H9 (cell line): ENCODE data around the gene SLC34A1. TPM values are rescaled to one million over a fixed set of nuclear protein-coding genes. Genes with fewer than 3 reads are reported as not detected.

ENCODE experiments used
- DNase-seq: peaks from one replicate; pipeline ENCODE4 v3.0.0-alpha.2; 2017
- H2AFZ ChIP-seq: one replicate; pipeline ENCODE4 v1.6.1; 2013; ENCODE audit warnings: mild to moderate bottlenecking, low read length, control low read depth, moderate library complexity
- H2AK5ac ChIP-seq: 2 replicates; pipeline ENCODE4 v1.6.1; 2013; ENCODE audit warnings: low read length, control low read depth, mixed read lengths; ENCODE audit not compliant: insufficient read length
- H2BK120ac ChIP-seq: one replicate; pipeline ENCODE4 v1.6.1; 2013; ENCODE audit warnings: low read depth, mild to moderate bottlenecking, low read length, control low read depth, inconsistent platforms; ENCODE audit not compliant: poor library complexity, severe bottlenecking
- H2BK12ac ChIP-seq: 2 replicates; pipeline ENCODE4 v1.6.1; 2013; ENCODE audit warnings: low read length, control low read depth, mixed read lengths, low read depth; ENCODE audit not compliant: insufficient read length
- H2BK15ac ChIP-seq: 2 replicates; pipeline ENCODE4 v1.6.1; 2013; ENCODE audit warnings: low read depth, low read length, control low read depth
- H2BK20ac ChIP-seq: one replicate; pipeline ENCODE4 v1.6.1; 2013; ENCODE audit warnings: low read depth, mild to moderate bottlenecking, low read length, control low read depth, inconsistent platforms; ENCODE audit not compliant: poor library complexity, severe bottlenecking
- H2BK5ac ChIP-seq: 2 replicates; pipeline ENCODE4 v1.6.1; 2013; ENCODE audit warnings: low read length, control low read depth, mixed read lengths; ENCODE audit not compliant: insufficient read length
- H3K14ac ChIP-seq: 2 replicates; pipeline ENCODE4 v1.6.1; 2013; ENCODE audit warnings: low read length, control low read depth; ENCODE audit not compliant: insufficient read depth
- H3K18ac ChIP-seq: 2 replicates; pipeline ENCODE4 v1.6.1; 2013; ENCODE audit warnings: low read depth, mild to moderate bottlenecking, mixed read lengths, low read length, control low read depth; ENCODE audit not compliant: insufficient read length
- H3K23ac ChIP-seq: 2 replicates; pipeline ENCODE4 v1.6.1; 2013; ENCODE audit warnings: low read length, control low read depth, mixed read lengths, low read depth; ENCODE audit not compliant: insufficient read length
- H3K23me2 ChIP-seq: 2 replicates; pipeline ENCODE4 v1.6.1; 2013; ENCODE audit warnings: low read depth, mild to moderate bottlenecking, mixed read lengths, low read length, control low read depth; ENCODE audit not compliant: insufficient read length, poor library complexity, severe bottlenecking
- H3K27ac ChIP-seq: 2 replicates; pipeline ENCODE4 v1.5.1; 2013; ENCODE audit warnings: low read length, control low read depth, mixed read lengths, low read depth; ENCODE audit not compliant: insufficient read length
- H3K27me3 ChIP-seq: 2 replicates; pipeline ENCODE4 v1.6.1; 2013; ENCODE audit warnings: low read length, control low read depth, inconsistent platforms; ENCODE audit not compliant: insufficient read depth
- H3K4ac ChIP-seq: 2 replicates; pipeline ENCODE4 v1.6.1; 2013; ENCODE audit warnings: low read depth, mild to moderate bottlenecking, control low read depth, inconsistent platforms, low read length, moderate library complexity
- H3K4me1 ChIP-seq: 2 replicates; pipeline ENCODE4 v1.6.1; 2013; ENCODE audit warnings: low read length, control low read depth, inconsistent platforms; ENCODE audit not compliant: insufficient read depth
- H3K4me2 ChIP-seq: 2 replicates; pipeline ENCODE4 v1.6.1; 2013; ENCODE audit warnings: low read length, control low read depth, mixed read lengths; ENCODE audit not compliant: insufficient read length, insufficient read depth
- H3K56ac ChIP-seq: 2 replicates; pipeline ENCODE4 v1.6.1; 2013; ENCODE audit warnings: low read depth, mild to moderate bottlenecking, mixed read lengths, low read length, control low read depth; ENCODE audit not compliant: insufficient read length
- H3K79me1 ChIP-seq: 2 replicates; pipeline ENCODE4 v1.6.1; 2013; ENCODE audit warnings: low read depth, mild to moderate bottlenecking, moderate library complexity, low read length, control low read depth, inconsistent platforms; ENCODE audit not compliant: insufficient read depth, poor library complexity, severe bottlenecking
- H3K79me2 ChIP-seq: 2 replicates; pipeline ENCODE4 v1.6.1; 2013; ENCODE audit warnings: low read length, control low read depth, inconsistent platforms; ENCODE audit not compliant: insufficient read depth
- H3K9ac ChIP-seq: 2 replicates; pipeline ENCODE4 v1.6.1; 2013; ENCODE audit warnings: low read length, control low read depth, mixed read lengths; ENCODE audit not compliant: insufficient read length; ENCODE audit errors: extremely low read depth
- H3K9me3 ChIP-seq: one replicate; pipeline ENCODE4 v1.6.1; 2013; ENCODE audit warnings: low read depth, low read length, inconsistent platforms; ENCODE audit not compliant: control insufficient read depth
- H3T11ph ChIP-seq: one replicate; pipeline ENCODE4 v1.6.1; 2013; ENCODE audit warnings: mild to moderate bottlenecking, low read length, control low read depth, inconsistent platforms
- H4K20me1 ChIP-seq: one replicate; pipeline ENCODE4 v1.6.1; 2013; ENCODE audit not compliant: control insufficient read depth, insufficient read length, insufficient read depth
- H4K5ac ChIP-seq: 2 replicates; pipeline ENCODE4 v1.6.1; 2013; ENCODE audit warnings: low read depth, mild to moderate bottlenecking, mixed read lengths, low read length, control low read depth; ENCODE audit not compliant: insufficient read length
- H4K8ac ChIP-seq: replicated peaks from 2 replicates; pipeline ENCODE4 v1.6.1; 2013; ENCODE audit warnings: low read length, control low read depth, mixed read lengths, low read depth; ENCODE audit not compliant: insufficient read length
- H4K91ac ChIP-seq: 2 replicates; pipeline ENCODE4 v1.6.1; 2013; ENCODE audit warnings: low read depth, mild to moderate bottlenecking, moderate library complexity, mixed read lengths, low read length, control low read depth; ENCODE audit not compliant: insufficient read length
- H3K27ac Mint-ChIP-seq, 3 experiments: 2 replicates in 2 of 3; 3 replicates in 1 of 3; pipeline ENCODE4 v1.8.0; 2020 to 2021; ENCODE audit warnings: mixed read lengths in 3 of 3, mild to moderate bottlenecking in 1 of 3, moderate library complexity in 1 of 3
- H3K27me3 Mint-ChIP-seq: 2 replicates; pipeline ENCODE4 v1.8.0; 2021; ENCODE audit warnings: low read depth, mild to moderate bottlenecking, moderate library complexity, mixed read lengths
- H3K36me3 Mint-ChIP-seq, 3 experiments: 2 replicates in 2 of 3; 3 replicates in 1 of 3; pipeline ENCODE4 v1.8.0; 2020 to 2021; ENCODE audit warnings: low read depth in 3 of 3, mixed read lengths in 3 of 3; ENCODE audit not compliant: insufficient read depth in 1 of 3
- H3K4me1 Mint-ChIP-seq, 2 experiments: 2 replicates each; pipeline ENCODE4 v1.8.0; 2020; ENCODE audit warnings: mixed read lengths in 2 of 2
- H3K4me3 Mint-ChIP-seq, 2 experiments: 2 replicates in 1 of 2; 3 replicates in 1 of 2; pipeline ENCODE4 v1.8.0; 2020 to 2021; ENCODE audit warnings: mild to moderate bottlenecking in 2 of 2, mixed read lengths in 2 of 2, moderate library complexity in 1 of 2
- H3K9me3 Mint-ChIP-seq, 2 experiments: 2 replicates in 1 of 2; 3 replicates in 1 of 2; pipeline ENCODE4 v1.8.0; 2020; ENCODE audit warnings: mild to moderate bottlenecking in 2 of 2, mixed read lengths in 2 of 2, moderate library complexity in 1 of 2
- CTCF ChIP-seq: fragments of 200-600 bp; sonication (generic); conservative IDR thresholded peaks from 3 replicates; pipeline ENCODE4 v1.8.0; 2021; ENCODE audit warnings: antibody characterized with exemption, mild to moderate bottlenecking
- WGBS: extraction: QIAGEN DNeasy Blood & Tissue Kit; methylation state at CpG from one replicate; pipeline ENCODE4 v1.1.7; 2013; ENCODE audit warnings: missing lambda C conversion rate, low lambda C conversion rate, mixed read lengths; ENCODE audit not compliant: insufficient read length; ENCODE audit errors: extremely low coverage; 5-methylcytosine and 5-hydroxymethylcytosine counted together
- total RNA-seq: library from RNA; stranded (reverse); gene quantifications from 2 replicates; pipeline ENCODE4 v1.2.1, GENCODE V29; 2021

SLC34A1 gene
- total RNA-seq, 1 experiment from 2014 or later: not detected

- H3K79me1 ChIP-seq: no peaks in the 10 kb centered on the region
- peaks cover 0 to 3% of the 10 kb centered on the region in 2 experiments; a peak in 1 of 5 replicates for H3K9me3 Mint-ChIP-seq
- H4K8ac ChIP-seq: no peak overlapping the region
- H3K9ac ChIP-seq: no peak overlapping the region
- no peaks in the 10 kb centered on the region; the same call in 1 of the 2 replicates for H3K4me1 ChIP-seq
- H3K27me3 ChIP-seq: no peaks in the 10 kb centered on the region; the same call in 1 of the 2 replicates
- H2BK20ac ChIP-seq: no peak overlapping the region
- H3K23ac ChIP-seq: no peak overlapping the region
- H3K36me3 Mint-ChIP-seq: peaks cover 24 to 56% (median 50%) of the 10 kb centered on the region in 3 experiments
- no peak overlapping the region for H2BK15ac ChIP-seq
- peaks cover 9% of the 10 kb centered on the region for H3K27me3 Mint-ChIP-seq
- H3K56ac ChIP-seq: no peak overlapping the region
- H4K20me1 ChIP-seq: no peaks in the 10 kb centered on the region
- H2BK12ac ChIP-seq: no peak overlapping the region
- no peak overlapping the region for H2AFZ ChIP-seq
- no peaks in the 10 kb centered on the region for H3K79me2 ChIP-seq
- no peak overlapping the region for H3K27ac ChIP-seq
- H3T11ph ChIP-seq: no peak overlapping the region
- H2BK120ac ChIP-seq: no peak overlapping the region
- peak; percentile 62 for DNase-seq
- no peak overlapping the region for H4K5ac ChIP-seq
- no peak overlapping the region for H3K4me3 Mint-ChIP-seq
- H3K4ac ChIP-seq: no peak overlapping the region
- no peak overlapping the region for H3K18ac ChIP-seq
- H3K9me3 ChIP-seq: no peaks in the 10 kb centered on the region
- no peak overlapping the region for H3K4me2 ChIP-seq
- peaks cover 27 to 37% of the 10 kb centered on the region in 2 experiments for H3K4me1 Mint-ChIP-seq
- no peak for TF ChIP-seq CTCF
- WGBS: no CpG with 5 or more reads among the region's 24 CpGs
- no peak overlapping the region for H2BK5ac ChIP-seq
- peak overlapping the region in 1 of 3 experiments; percentile 19; a peak in 1 of 7 replicates for H3K27ac Mint-ChIP-seq
- H3K14ac ChIP-seq: no peak overlapping the region
- no peak overlapping the region for H4K91ac ChIP-seq
- H2AK5ac ChIP-seq: no peak overlapping the region
- no peaks in the 10 kb centered on the region for H3K23me2 ChIP-seq
Measured at GRCh38 chr5:177440211-177440989, 56.2 kb downstream of the SLC34A1 start.
